OCI-LY7 (cell line): ENCODE results near the gene UBE2J2. TPM values are rescaled to one million over a fixed set of nuclear protein-coding genes. Genes with fewer than 3 reads are reported as not detected.

Source experiments
- BruUV-seq: library from RNA; stranded (reverse); fragments of 400-500 nt; replicated peaks from 2 replicates; lab custom pipeline; 2021; lab: Mats Ljungman, UMichigan
- CTCF ChIA-PET: fragments of 300-600 bp; sonication (Branson Sonifier 250); formaldehyde crosslinking; loops from one replicate; lab custom pipeline; 2022; ENCODE audit warnings: antibody characterized with exemption; ENCODE audit not compliant: unreplicated experiment; lab: Charles Lee
- POLR2A ChIA-PET: fragments of 300-600 bp; sonication (Branson Sonifier 250); formaldehyde crosslinking; loops from one replicate; lab custom pipeline; 2022; ENCODE audit warnings: antibody characterized with exemption; lab: Charles Lee
- DNase-seq: peaks from one replicate; pipeline ENCODE4 v3.0.0-alpha.2; 2015; ENCODE audit warnings: low spot score
- H2AFZ ChIP-seq: fragments of 200-600 bp; sonication (generic), shearing (Covaris generic); 2 replicates; pipeline ENCODE4 v1.6.1; 2014; ENCODE audit warnings: mild to moderate bottlenecking, antibody characterized with exemption, low read length, moderate library complexity
- H3K27ac ChIP-seq: fragments of 200-600 bp; sonication (generic); 2 replicates; pipeline ENCODE4 v1.5.1; 2014; ENCODE audit warnings: mixed run types, low read depth, mild to moderate bottlenecking, moderate library complexity, low read length, inconsistent platforms; ENCODE audit not compliant: poor library complexity, severe bottlenecking
- H3K36me3 ChIP-seq: fragments of 200-600 bp; sonication (generic); 2 replicates; pipeline ENCODE4 v1.6.1; 2014; ENCODE audit warnings: mild to moderate bottlenecking, antibody characterized with exemption, low read length, moderate library complexity, mixed read lengths; ENCODE audit not compliant: insufficient read depth
- H3K4me1 ChIP-seq: fragments of 200-600 bp; sonication (generic); 2 replicates; pipeline ENCODE4 v1.5.1; 2014; ENCODE audit warnings: mild to moderate bottlenecking, low read length; ENCODE audit not compliant: insufficient read depth, poor library complexity, severe bottlenecking
- H3K4me2 ChIP-seq: fragments of 200-600 bp; sonication (generic); 2 replicates; pipeline ENCODE4 v1.6.1; 2014; ENCODE audit warnings: mild to moderate bottlenecking, low read length
- H3K4me3 ChIP-seq: fragments of 200-600 bp; sonication (generic); 2 replicates; pipeline ENCODE4 v1.5.1; 2014; ENCODE audit warnings: mild to moderate bottlenecking, low read depth, low read length; ENCODE audit not compliant: poor library complexity, severe bottlenecking
- H3K79me2 ChIP-seq: fragments of 200-600 bp; sonication (generic); 2 replicates; pipeline ENCODE4 v1.6.1; 2016; ENCODE audit warnings: low read depth, mild to moderate bottlenecking, low read length, moderate library complexity, mixed read lengths; ENCODE audit not compliant: insufficient read depth
- H3K9me2 ChIP-seq: fragments of 200-600 bp; sonication (generic); 2 replicates; pipeline ENCODE4 v1.6.1; 2016; ENCODE audit warnings: mild to moderate bottlenecking, low read length, mixed read lengths; ENCODE audit not compliant: insufficient read depth
- H3K9me3 ChIP-seq: fragments of 200-600 bp; sonication (generic); 2 replicates; pipeline ENCODE4 v1.6.1; 2014; ENCODE audit warnings: mild to moderate bottlenecking, mixed run types, low read length, mixed read lengths
- H4K20me1 ChIP-seq: fragments of 200-600 bp; sonication (generic); 2 replicates; pipeline ENCODE4 v1.6.1; 2014; ENCODE audit warnings: mild to moderate bottlenecking, antibody characterized with exemption, low read length, moderate library complexity, mixed read lengths; ENCODE audit not compliant: insufficient read depth
- CTCF ChIP-seq: fragments of 200-600 bp; sonication (generic); conservative IDR thresholded peaks from 2 replicates; pipeline ENCODE4 v1.5.1; 2014; ENCODE audit warnings: mild to moderate bottlenecking, antibody characterized with exemption, low read length, moderate library complexity, mixed read lengths
- EZH2phosphoT487 ChIP-seq: fragments of 200-600 bp; sonication (generic); IDR thresholded peaks from 2 replicates; pipeline ENCODE4 v1.6.1; 2018; ENCODE audit warnings: low read depth, borderline replicate concordance, mild to moderate bottlenecking, mixed run types, antibody characterized with exemption, low read length, moderate library complexity, mixed read lengths
- intact Hi-C: fragments of 100-400 bp; cut with micrococcal nuclease; formaldehyde crosslinking; loops from one replicate; pipeline ENCODE4 v1.10.0; 2022; ENCODE audit not compliant: unreplicated experiment
- total RNA-seq, 2 experiments: library from RNA; depleted of rRNA in 1 of 2; stranded (reverse); fragments of >200 nt in 1 of 2; shearing (Covaris generic) in 1 of 2; gene quantifications; 2 replicates each; pipeline ENCODE4 v1.2.3, GENCODE V29; 2014 to 2022

UBE2J2 gene
- total RNA-seq, 2 experiments from 2014 or later: 69.2 to 88.7 TPM

- no TSS peak for BruUV-seq
Measured at GRCh38 chr1:1294250-1294890, 20.7 kb upstream of the UBE2J2 start.

GRCh38 chr1:1293263-1294249 is 19.9 kb upstream of the UBE2J2 start:
- CTCF ChIA-PET: no interaction called here

More at GRCh38 chr1:1294250-1294890, 20.7 kb upstream of the UBE2J2 start:
- ChIA-PET POLR2A (no interaction called here), CTCF (no interaction called here)
- DNase-seq: no peak
- Histone ChIP-seq H3K79me2 (no peaks in the 10 kb centered on the region), H4K20me1 (no peaks in the 10 kb centered on the region), H3K4me2 (no peak overlapping the region), H3K9me2 (no peaks in the 10 kb centered on the region), H3K27ac (no peak overlapping the region), H3K9me3 (no peaks in the 10 kb centered on the region), H3K4me3 (no peak overlapping the region), H2AFZ (no peak overlapping the region), H3K36me3 (no peaks in the 10 kb centered on the region), H3K4me1 (no peaks in the 10 kb centered on the region)
- TF ChIP-seq EZH2phosphoT487 (no peak), CTCF (no peak)
- intact Hi-C loops: no loop called here

More at GRCh38 chr1:1293263-1294249, 19.9 kb upstream of the UBE2J2 start:
- Histone ChIP-seq H3K36me3 (no peaks in the 10 kb centered on the region), H3K4me1 (no peaks in the 10 kb centered on the region), H4K20me1 (no peaks in the 10 kb centered on the region), H3K27ac (no peak overlapping the region), H3K9me3 (no peaks in the 10 kb centered on the region), H2AFZ (no peak overlapping the region), H3K4me3 (no peak overlapping the region), H3K79me2 (no peaks in the 10 kb centered on the region), H3K9me2 (no peaks in the 10 kb centered on the region), H3K4me2 (no peak overlapping the region)
- POLR2A ChIA-PET: no interaction called here
- TF ChIP-seq CTCF (no peak), EZH2phosphoT487 (no peak)
- intact Hi-C loops: loop anchor here (2.0 kb wide), 1 partner anchor 171 kb away; no protein-coding TSS in a partner anchor
- DNase-seq: no peak
- no TSS peak for BruUV-seq
